ENCODE measurements around the gene AUTS2.

DNA sequence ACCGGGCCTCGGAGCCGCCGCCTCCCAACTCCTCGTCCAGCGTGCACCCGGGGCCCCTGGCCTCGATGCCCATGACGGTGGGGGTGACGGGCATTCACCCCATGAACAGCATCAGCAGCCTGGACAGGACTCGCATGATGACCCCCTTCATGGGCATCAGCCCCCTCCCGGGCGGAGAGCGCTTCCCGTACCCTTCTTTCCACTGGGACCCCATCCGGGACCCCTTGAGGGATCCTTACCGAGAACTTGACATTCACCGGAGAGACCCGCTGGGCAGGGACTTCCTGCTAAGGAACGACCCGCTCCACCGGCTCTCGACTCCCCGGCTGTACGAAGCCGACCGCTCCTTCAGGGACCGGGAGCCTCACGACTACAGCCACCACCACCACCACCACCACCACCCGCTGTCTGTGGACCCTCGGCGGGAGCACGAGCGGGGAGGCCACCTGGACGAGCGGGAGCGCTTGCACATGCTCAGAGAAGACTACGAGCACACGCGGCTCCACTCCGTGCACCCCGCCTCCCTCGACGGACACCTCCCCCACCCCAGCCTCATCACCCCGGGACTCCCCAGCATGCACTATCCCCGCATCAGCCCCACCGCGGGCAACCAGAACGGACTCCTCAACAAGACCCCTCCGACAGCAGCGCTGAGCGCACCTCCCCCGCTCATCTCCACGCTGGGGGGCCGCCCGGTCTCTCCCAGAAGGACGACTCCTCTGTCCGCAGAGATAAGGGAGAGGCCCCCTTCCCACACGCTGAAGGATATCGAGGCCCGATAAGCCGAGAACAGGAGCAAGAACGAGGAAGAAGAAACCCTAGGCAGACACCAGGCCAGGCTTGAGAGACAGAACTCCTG lies 1192.2 kb downstream of the AUTS2 start:
- TF ChIP-seq, protein P1, sequence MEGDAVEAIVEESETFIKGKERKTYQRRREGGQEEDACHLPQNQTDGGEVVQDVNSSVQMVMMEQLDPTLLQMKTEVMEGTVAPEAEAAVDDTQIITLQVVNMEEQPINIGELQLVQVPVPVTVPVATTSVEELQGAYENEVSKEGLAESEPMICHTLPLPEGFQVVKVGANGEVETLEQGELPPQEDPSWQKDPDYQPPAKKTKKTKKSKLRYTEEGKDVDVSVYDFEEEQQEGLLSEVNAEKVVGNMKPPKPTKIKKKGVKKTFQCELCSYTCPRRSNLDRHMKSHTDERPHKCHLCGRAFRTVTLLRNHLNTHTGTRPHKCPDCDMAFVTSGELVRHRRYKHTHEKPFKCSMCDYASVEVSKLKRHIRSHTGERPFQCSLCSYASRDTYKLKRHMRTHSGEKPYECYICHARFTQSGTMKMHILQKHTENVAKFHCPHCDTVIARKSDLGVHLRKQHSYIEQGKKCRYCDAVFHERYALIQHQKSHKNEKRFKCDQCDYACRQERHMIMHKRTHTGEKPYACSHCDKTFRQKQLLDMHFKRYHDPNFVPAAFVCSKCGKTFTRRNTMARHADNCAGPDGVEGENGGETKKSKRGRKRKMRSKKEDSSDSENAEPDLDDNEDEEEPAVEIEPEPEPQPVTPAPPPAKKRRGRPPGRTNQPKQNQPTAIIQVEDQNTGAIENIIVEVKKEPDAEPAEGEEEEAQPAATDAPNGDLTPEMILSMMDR (conservative IDR thresholded peaks at IDR 0.05; ENCODE audit: low read length), result no peak
- TF ChIP-seq EZH2phosphoT487 (IDR thresholded peaks at IDR 0.05; ENCODE audit: borderline replicate concordance), result no peak
